ENCODE results near the gene TOMM34.

DNA sequence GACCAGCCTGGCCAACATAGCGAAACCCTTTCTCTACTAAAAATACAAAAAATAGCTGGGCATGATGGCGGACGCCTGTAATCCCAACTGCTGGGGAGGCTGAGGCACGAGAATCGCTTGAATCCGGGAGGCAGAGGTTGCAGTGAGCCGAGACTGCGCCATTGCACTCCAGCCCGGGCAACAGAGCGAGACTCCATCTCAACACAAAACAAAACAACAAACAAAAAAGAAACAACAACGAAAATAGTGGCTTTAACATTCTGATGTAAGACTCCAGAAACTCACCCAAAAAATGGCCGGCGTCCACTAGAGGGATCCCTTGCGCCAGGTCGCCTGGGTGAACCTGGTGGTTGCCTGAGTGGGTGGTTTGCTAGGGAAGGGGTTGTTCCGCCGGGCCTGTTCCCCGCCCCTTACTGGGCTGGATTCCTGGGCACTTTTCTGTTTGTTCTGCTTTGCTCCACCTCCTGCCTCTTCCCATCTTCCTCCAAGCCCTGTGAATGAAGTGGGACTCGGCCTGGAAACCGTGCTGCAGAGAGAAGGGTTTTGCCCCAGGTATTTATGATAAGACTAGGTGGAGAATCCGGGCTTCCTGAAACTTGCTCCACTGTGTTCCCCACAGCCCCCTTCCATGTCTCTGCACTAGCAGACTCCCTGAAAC is 48.8 kb downstream of the TOMM34 start:
- no peak for TF ChIP-seq GATA2 (IDR thresholded peaks at IDR 0.05; ENCODE audit: low read depth, low read length)
- TF ChIP-seq GATA3 (IDR thresholded peaks at IDR 0.05; ENCODE audit: low read depth, low read length): no peak
